Stimulated activated naive CD8-positive, alpha-beta T cell treated with anti-CD3 and anti-CD28 coated beads, Interleukin-15, Interleukin-2, amounts not matched to agents 100 U/mL and 50 U/mL, for 24 hours (primary cell): ENCODE data around the gene JUN.
A peak's percentile ranks its signal among the peaks of the same experiment; 100 is the strongest.

ENCODE experiments used
- ATAC-seq: fragments of 150-1000 bp; cut with Tn5 transposase; one replicate; pipeline ENCODE4 v1.10.0; 2021
- DNase-seq: peaks from one replicate; pipeline ENCODE4 v3.0.0; 2021

JUN gene

GRCh38 chr1:58755468-58755872 is 28.4 kb downstream of the JUN start:
- ATAC-seq (peak; percentile 92), DNase-seq (peak; percentile 71)

GRCh38 chr1:58754683-58755467 is 29.0 kb downstream of the JUN start:
- ATAC-seq (no peak), DNase-seq (no peak)

- DNase-seq, result no peak
- ATAC-seq, result no peak
Measured at GRCh38 chr1:58754073-58754613, 29.7 kb downstream of the JUN start.

GRCh38 chr1:58753431-58753866 is 30.4 kb downstream of the JUN start:
- no peak for ATAC-seq

GRCh38 chr1:58749646-58750045 is 34.2 kb downstream of the JUN start:
- ATAC-seq (no peak), DNase-seq (no peak)

More at GRCh38 chr1:58753431-58753866, 30.4 kb downstream of the JUN start:
- no peak for DNase-seq

- DNase-seq (no peak), ATAC-seq (no peak)
Measured at GRCh38 chr1:58748666-58749065, 35.2 kb downstream of the JUN start.

- DNase-seq, result no peak
- no peak for ATAC-seq
Measured at GRCh38 chr1:58746757-58747156, 37.1 kb downstream of the JUN start.

- no peak for ATAC-seq
Measured at GRCh38 chr1:58746182-58746581, 37.7 kb downstream of the JUN start.

GRCh38 chr1:58745666-58746065 is 38.2 kb downstream of the JUN start:
- no peak for ATAC-seq
- no peak for DNase-seq

More at GRCh38 chr1:58746182-58746581, 37.7 kb downstream of the JUN start:
- no peak for DNase-seq

- no peak for DNase-seq
- ATAC-seq, result no peak
Measured at GRCh38 chr1:58745117-58745516, 38.7 kb downstream of the JUN start.

- ATAC-seq, result no peak
Measured at GRCh38 chr1:58741678-58742553, 41.9 kb downstream of the JUN start.

GRCh38 chr1:58739856-58740466 is 43.9 kb downstream of the JUN start:
- DNase-seq (no peak), ATAC-seq (no peak)

More at GRCh38 chr1:58741678-58742553, 41.9 kb downstream of the JUN start:
- no peak for DNase-seq

GRCh38 chr1:58738876-58739275 is 45.0 kb downstream of the JUN start:
- DNase-seq, result no peak
- no peak for ATAC-seq

- no peak for ATAC-seq
- DNase-seq, result no peak
Measured at GRCh38 chr1:58735586-58735985, 48.3 kb downstream of the JUN start.

GRCh38 chr1:58734630-58735029 is 49.2 kb downstream of the JUN start:
- DNase-seq, result no peak
- no peak for ATAC-seq

GRCh38 chr1:58732087-58732775 is 51.6 kb downstream of the JUN start:
- no peak for ATAC-seq
- DNase-seq, result no peak
